ENCODE measurements around the gene OR7G2. TPM values are rescaled to one million over a fixed set of nuclear protein-coding genes. Genes with fewer than 3 reads are reported as not detected.

OR7G2 gene
- total RNA-seq, 4 donors from 2014 or later: not detected

GRCh38 chr19:9126900-9127405 is 19.7 kb upstream of the OR7G2 start, which contains the start of gene OR7G3:
Gene OR7G3 (minus strand): TSS chr19:9126950. CDS start chr19:9126950, 0 bp downstream.
- Histone ChIP-seq H3K9me3 (no peaks in the 10 kb centered on the region), H3K27me3 (no peaks in the 10 kb centered on the region), H3K27ac (no peak within 1 kb of the TSS), H3K36me3 (no peaks in the 10 kb centered on the region), H3K4me3 (no peak within 1 kb of the TSS), H3K4me1 (no peaks in the 10 kb centered on the region)
- intact Hi-C loops (cut with DNase I; ENCODE audit: low total_unique reads): no loop called here
- TF ChIP-seq, protein P1, sequence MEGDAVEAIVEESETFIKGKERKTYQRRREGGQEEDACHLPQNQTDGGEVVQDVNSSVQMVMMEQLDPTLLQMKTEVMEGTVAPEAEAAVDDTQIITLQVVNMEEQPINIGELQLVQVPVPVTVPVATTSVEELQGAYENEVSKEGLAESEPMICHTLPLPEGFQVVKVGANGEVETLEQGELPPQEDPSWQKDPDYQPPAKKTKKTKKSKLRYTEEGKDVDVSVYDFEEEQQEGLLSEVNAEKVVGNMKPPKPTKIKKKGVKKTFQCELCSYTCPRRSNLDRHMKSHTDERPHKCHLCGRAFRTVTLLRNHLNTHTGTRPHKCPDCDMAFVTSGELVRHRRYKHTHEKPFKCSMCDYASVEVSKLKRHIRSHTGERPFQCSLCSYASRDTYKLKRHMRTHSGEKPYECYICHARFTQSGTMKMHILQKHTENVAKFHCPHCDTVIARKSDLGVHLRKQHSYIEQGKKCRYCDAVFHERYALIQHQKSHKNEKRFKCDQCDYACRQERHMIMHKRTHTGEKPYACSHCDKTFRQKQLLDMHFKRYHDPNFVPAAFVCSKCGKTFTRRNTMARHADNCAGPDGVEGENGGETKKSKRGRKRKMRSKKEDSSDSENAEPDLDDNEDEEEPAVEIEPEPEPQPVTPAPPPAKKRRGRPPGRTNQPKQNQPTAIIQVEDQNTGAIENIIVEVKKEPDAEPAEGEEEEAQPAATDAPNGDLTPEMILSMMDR (IDR thresholded peaks at IDR 0.05): no peak
- no peak for TF ChIP-seq POLR2A (IDR thresholded peaks at IDR 0.05)
- no peak for DNase-seq

GRCh38 chr19:9116547-9116946 is 9.3 kb upstream of the OR7G2 start:
- no peak overlapping the region for H3K27ac ChIP-seq
- no peak overlapping the region for H3K4me3 ChIP-seq
- H3K9me3 ChIP-seq: no peaks in the 10 kb centered on the region
- intact Hi-C loops (cut with DNase I; ENCODE audit: low total_unique reads): no loop called here
- no peak for DNase-seq
- no peak for TF ChIP-seq POLR2A (IDR thresholded peaks at IDR 0.05)
- no peaks in the 10 kb centered on the region for H3K4me1 ChIP-seq
- H3K36me3 ChIP-seq: no peaks in the 10 kb centered on the region
- H3K27me3 ChIP-seq: no peaks in the 10 kb centered on the region

DNA sequence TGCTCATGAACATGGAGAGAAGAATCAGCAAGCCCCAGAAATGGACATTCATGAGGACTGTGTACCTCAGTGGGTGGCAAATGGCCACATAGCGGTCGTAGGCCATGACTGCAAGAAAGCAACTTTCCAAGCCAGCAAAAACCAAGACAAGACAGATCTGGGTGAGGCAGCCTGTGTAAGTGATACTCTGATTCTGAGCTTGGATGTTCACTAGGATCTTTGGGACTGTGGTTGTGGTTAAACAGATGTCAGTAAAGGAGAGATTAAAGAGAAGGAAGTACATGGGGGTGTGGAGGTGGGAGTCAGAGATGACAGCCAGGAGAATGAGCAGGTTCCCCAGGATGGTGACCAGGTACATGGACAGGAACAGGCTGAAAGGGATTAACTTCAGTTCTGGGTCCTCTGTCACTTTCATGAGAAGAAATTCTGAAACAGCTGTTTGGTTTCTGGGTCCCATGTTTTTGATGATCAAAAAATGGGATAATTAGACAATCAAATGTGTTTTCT is 8.1 kb upstream of the OR7G2 start, which contains the start of gene OR7G1:
Gene OR7G1 (minus strand): TSS at position 457 of the 507 bp plus-strand sequence. CDS start 0 bp downstream, at position 457.
- Histone ChIP-seq H3K9me3 (no peaks in the 10 kb centered on the region), H3K27me3 (no peaks in the 10 kb centered on the region), H3K36me3 (no peaks in the 10 kb centered on the region), H3K4me1 (no peaks in the 10 kb centered on the region), H3K4me3 (no peak within 1 kb of the TSS), H3K27ac (no peak within 1 kb of the TSS)
- no peak for DNase-seq
- no peak for TF ChIP-seq POLR2A (IDR thresholded peaks at IDR 0.05)
- TF ChIP-seq, protein P1 (IDR thresholded peaks at IDR 0.05): no peak
- intact Hi-C loops (cut with DNase I; ENCODE audit: low total_unique reads): no loop called here

DNA sequence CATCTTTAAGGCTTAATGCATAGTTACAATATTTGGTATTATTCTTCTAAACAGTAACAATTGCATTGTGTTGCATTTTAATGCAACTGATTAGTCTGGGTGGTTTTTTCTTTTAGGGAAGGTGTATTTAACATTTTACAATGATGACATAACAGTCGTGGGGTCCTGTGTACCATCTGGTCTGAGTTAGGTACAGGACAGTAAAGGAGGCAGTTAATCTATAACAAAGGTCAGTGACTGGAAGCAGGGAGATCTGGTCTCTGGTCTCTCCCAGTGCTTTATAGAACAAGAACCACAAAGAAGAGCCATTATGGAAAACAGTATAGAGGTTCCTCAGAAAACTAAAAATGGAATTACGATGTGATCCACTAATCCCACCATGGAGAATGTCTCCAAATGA is 2.7 kb upstream of the OR7G2 start:
- Histone ChIP-seq H3K27me3 (no peaks in the 10 kb centered on the region), H3K36me3 (no peaks in the 10 kb centered on the region), H3K27ac (no peak overlapping the region), H3K4me1 (no peaks in the 10 kb centered on the region), H3K9me3 (no peaks in the 10 kb centered on the region), H3K4me3 (no peak overlapping the region)
- no peak for DNase-seq
- intact Hi-C loops (cut with DNase I; ENCODE audit: low total_unique reads): no loop called here
- TF ChIP-seq, protein P1 (IDR thresholded peaks at IDR 0.05): no peak
- no peak for TF ChIP-seq POLR2A (IDR thresholded peaks at IDR 0.05)

DNA sequence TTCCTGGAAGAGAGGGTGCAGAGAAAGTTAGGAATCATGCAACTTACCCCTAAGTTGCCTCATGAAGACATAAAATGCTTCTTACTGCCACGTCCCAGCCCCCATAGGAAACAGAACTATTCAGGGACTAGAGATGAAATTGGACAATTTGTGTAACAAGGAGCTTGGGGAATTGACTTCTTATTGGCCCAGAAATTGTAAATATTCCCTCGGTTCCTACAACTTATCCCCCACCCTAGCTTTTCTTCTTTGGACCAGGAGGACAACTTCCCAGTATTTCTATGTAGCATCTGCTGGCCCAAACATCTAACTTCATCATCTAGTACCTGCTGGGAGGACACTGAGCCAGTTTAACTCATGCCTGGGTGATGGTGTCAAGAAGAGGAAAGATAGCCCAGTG is 20.5 kb downstream of the OR7G2 start, which contains the start of gene OR1M1:
Gene OR1M1 (plus strand): TSS at position 301 of the 400 bp plus-strand sequence. CDS start 6,184 bp downstream, outside the sequence.
- DNase-seq: no peak
- Histone ChIP-seq H3K9me3 (no peaks in the 10 kb centered on the region), H3K4me3 (no peak within 1 kb of the TSS), H3K36me3 (no peaks in the 10 kb centered on the region), H3K27ac (no peak within 1 kb of the TSS), H3K27me3 (no peaks in the 10 kb centered on the region), H3K4me1 (no peaks in the 10 kb centered on the region)
- TF ChIP-seq, protein P1 (IDR thresholded peaks at IDR 0.05): no peak
- TF ChIP-seq POLR2A (IDR thresholded peaks at IDR 0.05): no peak
- intact Hi-C loops (cut with DNase I; ENCODE audit: low total_unique reads): no loop called here

All from uterus (tissue), 4 donors.